Right renal pelvis (tissue), 4 donors: ENCODE results near the gene ANKRD34A. TPM values are rescaled to one million over a fixed set of nuclear protein-coding genes. Genes with fewer than 3 reads are reported as not detected.
"Not testable (repeated sequence)": the region's sequence is repeated elsewhere in the genome, so short reads cannot be mapped to it uniquely, and the experiment has no call there.

Experiments
- DNase-seq, 4 donors: peaks; one replicate each; pipeline ENCODE4 v3.0.0-alpha.2; 2013; ENCODE audit warnings: low read depth in 4 of 4, low spot score in 3 of 4, missing footprints in 1 of 4
- polyA plus RNA-seq, 4 donors: library from polyadenylated mRNA; unstranded; fragments of 120-200 nt; gene quantifications; one replicate each; pipeline ENCODE4 v1.2.1, GENCODE V29; 2013; ENCODE audit not compliant: insufficient read length in 4 of 4

Gene ANKRD34A
- polyA plus RNA-seq, 4 donors: 0.54 to 0.76 (median 0.71) TPM

- no peak for DNase-seq
These were observed 15.2 kb downstream of the ANKRD34A start for GRCh38 chr1:145949219-145949618.

DNA sequence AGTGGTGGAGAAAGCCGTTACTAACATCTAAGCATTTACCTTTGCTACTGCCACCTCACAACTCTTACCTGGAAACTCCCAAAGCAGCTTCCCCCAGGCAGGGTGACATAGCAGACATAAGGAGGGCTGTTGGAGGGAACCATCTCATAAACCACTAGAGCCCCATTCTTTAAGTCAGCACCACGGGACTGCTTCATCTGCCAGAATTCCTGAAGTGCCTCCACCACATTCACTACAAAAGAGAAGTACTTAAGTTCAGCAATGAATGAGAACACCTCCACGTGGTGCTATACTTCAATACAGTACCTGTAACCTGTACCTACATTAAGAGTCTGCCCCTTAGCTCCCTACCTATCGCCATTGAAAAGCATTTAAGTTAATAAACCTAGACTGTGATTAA lies 16.8 kb downstream of the ANKRD34A start:
- no peak for DNase-seq

- DNase-seq: no peak
These were observed 17.8 kb downstream of the ANKRD34A start for GRCh38 chr1:145946477-145946986.

DNA sequence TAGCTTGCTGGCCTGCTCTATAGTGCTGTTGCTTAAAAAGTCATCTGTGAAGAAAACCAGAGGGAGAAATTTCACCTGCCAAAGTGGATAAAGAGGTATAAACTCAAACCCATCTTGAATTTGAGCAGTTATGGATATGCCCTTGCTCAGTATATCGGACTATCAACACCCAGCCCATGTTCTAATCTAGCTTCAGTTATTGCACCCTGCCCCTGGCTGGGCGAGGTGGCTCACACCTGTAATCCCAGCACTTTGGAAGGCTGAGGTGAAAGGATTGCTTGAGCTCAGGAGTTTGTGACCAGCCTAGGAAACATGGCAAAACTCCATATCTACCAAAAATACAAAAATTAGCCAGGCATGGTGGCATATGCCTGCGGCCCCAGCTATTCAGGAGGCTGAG lies 19.8 kb downstream of the ANKRD34A start:
- no peak for DNase-seq

- no peak for DNase-seq
These were observed 21.5 kb downstream of the ANKRD34A start for GRCh38 chr1:145942871-145943270.

- no peak for DNase-seq
These were observed 22.0 kb downstream of the ANKRD34A start for GRCh38 chr1:145942405-145942804.

- DNase-seq: no peak
These were observed 26.9 kb downstream of the ANKRD34A start for GRCh38 chr1:145937436-145937835.

GRCh38 chr1:145936247-145936646 lies 28.1 kb downstream of the ANKRD34A start:
- DNase-seq: no peak

- no peak for DNase-seq
These were observed 28.7 kb downstream of the ANKRD34A start for GRCh38 chr1:145935708-145936107.

GRCh38 chr1:145932522-145933009 lies 31.8 kb downstream of the ANKRD34A start:
- DNase-seq: not testable (repeated sequence)

GRCh38 chr1:145927916-145928643 lies 36.3 kb downstream of the ANKRD34A start:
- DNase-seq: no peak

GRCh38 chr1:145927063-145927886 lies 37.1 kb downstream of the ANKRD34A start, which contains the start of gene RBM8A:
Gene RBM8A, minus strand, starts transcription at chr1:145927484. Its CDS starts 58 bp downstream, at chr1:145927426.
- DNase-seq: peak; percentile 89 to 99 (median 98)

- no peak for DNase-seq
These were observed 37.7 kb downstream of the ANKRD34A start for GRCh38 chr1:145926686-145927062.

DNA sequence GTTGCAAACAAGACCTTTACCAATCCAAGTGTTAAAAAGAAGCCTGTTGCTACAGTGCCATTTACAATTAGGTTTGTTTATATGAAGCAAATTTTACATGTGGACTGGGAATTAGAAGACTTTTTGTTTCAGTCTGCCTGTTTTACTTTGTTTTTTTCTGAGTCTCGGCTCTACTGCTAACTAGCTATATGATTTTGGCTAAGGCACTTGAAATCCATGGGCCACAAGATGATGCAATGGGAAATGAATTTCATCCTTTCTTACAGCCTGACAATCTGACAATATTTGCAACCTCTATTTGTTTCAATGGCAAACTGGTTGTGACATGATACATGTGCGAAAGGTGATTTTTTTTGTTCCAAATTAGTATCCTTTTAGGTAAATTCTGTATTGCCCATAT lies 42.1 kb downstream of the ANKRD34A start:
- no peak for DNase-seq

- not testable (repeated sequence) for DNase-seq
These were observed 44.1 kb downstream of the ANKRD34A start for GRCh38 chr1:145920297-145920696.

- DNase-seq: no peak
These were observed 45.1 kb downstream of the ANKRD34A start for GRCh38 chr1:145918992-145919939.

DNA sequence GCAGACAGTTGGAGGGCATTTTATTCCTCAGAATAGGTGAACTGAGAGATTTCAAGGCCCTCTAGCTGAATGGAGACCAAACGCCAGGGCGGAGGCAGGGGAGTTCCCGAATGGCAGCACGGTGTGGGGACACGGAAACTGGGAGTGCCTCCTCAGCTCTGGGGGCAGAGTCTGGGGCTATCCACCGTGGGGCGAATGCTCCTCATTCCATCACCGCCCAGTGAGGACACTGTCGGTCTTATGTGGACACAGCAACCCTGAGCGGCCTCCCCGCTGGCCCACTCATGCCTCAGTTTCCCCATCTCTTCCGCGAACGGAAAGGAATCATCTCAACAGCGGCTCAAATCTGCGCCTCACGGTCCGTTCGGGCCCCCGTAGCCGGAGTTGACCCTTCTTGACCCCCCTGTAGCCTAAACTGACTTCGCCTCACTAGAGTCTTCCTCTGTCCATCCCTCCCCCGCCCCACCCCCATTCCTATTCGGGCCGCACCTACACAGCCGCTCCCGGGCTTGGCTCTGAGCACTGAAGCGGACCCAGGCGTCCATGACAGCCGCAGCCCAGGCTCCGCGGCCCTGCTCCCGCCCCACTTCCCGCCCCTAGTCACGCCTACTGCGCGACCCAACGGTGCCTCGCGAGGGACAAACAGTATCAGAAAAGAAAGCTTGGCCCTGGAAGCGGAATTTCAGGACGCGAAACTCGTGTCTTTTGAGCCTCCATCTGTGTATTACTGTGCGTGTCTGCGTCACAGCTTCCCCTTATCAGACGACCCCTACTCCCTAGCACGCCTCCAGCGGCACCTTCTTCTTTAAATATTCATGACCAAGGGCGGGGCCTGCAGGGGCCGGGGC lies 46.0 kb downstream of the ANKRD34A start, which contains the start of gene PEX11B:
TSS of gene PEX11B (minus strand) at position 574 of the 848 bp plus-strand sequence. CDS start at position 545, 29 bp downstream.
- peak; percentile 84 to 87 (median 86) for DNase-seq

- no peak for DNase-seq
These were observed 46.8 kb downstream of the ANKRD34A start for GRCh38 chr1:145917595-145917994.

GRCh38 chr1:145916745-145917144 lies 47.6 kb downstream of the ANKRD34A start:
- DNase-seq: no peak
